WERI-Rb-1 (cell line): ENCODE results near the gene ALB.

Experiments used
- DNase-seq: peaks from one replicate; pipeline ENCODE4 v3.0.0-alpha.2; 2020
- H3K27ac ChIP-seq: fragments of 250-450 bp; sonication (Bioruptor Pico); 2 replicates; pipeline ENCODE4 v1.5.1; 2020; ENCODE audit warnings: mild to moderate bottlenecking, moderate library complexity
- H3K27me3 ChIP-seq: fragments of 250-450 bp; sonication (Bioruptor Pico); 2 replicates; pipeline ENCODE4 v1.5.1; 2021; ENCODE audit warnings: mild to moderate bottlenecking, low read depth, moderate library complexity; ENCODE audit not compliant: insufficient read depth, severe bottlenecking
- H3K36me3 ChIP-seq: fragments of 250-450 bp; sonication (Bioruptor Pico); 2 replicates; pipeline ENCODE4 v1.5.1; 2020; ENCODE audit warnings: mild to moderate bottlenecking, moderate library complexity
- H3K4me3 ChIP-seq: 2 replicates; pipeline ENCODE4 v1.5.1; 2011; ENCODE audit warnings: low read depth, mild to moderate bottlenecking, control low read depth, low read length
- H3K9me3 ChIP-seq: fragments of 250-450 bp; sonication (Bioruptor Pico); 2 replicates; pipeline ENCODE4 v1.5.1; 2021; ENCODE audit warnings: mild to moderate bottlenecking, moderate library complexity; ENCODE audit not compliant: severe bottlenecking
- TF ChIP-seq, protein P1 (sequence below): IDR thresholded peaks from 2 replicates; pipeline ENCODE4 v1.5.1; 2011; ENCODE audit warnings: low read depth, mild to moderate bottlenecking, control low read depth, inconsistent platforms, low read length

Gene ALB

DNA sequence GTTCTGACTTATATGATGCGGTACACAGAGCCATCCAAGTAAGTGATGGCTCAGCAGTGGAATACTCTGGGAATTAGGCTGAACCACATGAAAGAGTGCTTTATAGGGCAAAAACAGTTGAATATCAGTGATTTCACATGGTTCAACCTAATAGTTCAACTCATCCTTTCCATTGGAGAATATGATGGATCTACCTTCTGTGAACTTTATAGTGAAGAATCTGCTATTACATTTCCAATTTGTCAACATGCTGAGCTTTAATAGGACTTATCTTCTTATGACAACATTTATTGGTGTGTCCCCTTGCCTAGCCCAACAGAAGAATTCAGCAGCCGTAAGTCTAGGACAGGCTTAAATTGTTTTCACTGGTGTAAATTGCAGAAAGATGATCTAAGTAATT, 16.5 kb downstream of the ALB start:
- Histone ChIP-seq H3K27me3 (no peaks in the 10 kb centered on the region), H3K27ac (no peak overlapping the region), H3K9me3 (no peaks in the 10 kb centered on the region), H3K36me3 (no peaks in the 10 kb centered on the region), H3K4me3 (no peak overlapping the region)
- TF ChIP-seq, protein P1, sequence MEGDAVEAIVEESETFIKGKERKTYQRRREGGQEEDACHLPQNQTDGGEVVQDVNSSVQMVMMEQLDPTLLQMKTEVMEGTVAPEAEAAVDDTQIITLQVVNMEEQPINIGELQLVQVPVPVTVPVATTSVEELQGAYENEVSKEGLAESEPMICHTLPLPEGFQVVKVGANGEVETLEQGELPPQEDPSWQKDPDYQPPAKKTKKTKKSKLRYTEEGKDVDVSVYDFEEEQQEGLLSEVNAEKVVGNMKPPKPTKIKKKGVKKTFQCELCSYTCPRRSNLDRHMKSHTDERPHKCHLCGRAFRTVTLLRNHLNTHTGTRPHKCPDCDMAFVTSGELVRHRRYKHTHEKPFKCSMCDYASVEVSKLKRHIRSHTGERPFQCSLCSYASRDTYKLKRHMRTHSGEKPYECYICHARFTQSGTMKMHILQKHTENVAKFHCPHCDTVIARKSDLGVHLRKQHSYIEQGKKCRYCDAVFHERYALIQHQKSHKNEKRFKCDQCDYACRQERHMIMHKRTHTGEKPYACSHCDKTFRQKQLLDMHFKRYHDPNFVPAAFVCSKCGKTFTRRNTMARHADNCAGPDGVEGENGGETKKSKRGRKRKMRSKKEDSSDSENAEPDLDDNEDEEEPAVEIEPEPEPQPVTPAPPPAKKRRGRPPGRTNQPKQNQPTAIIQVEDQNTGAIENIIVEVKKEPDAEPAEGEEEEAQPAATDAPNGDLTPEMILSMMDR: no peak
- DNase-seq: no peak

DNA sequence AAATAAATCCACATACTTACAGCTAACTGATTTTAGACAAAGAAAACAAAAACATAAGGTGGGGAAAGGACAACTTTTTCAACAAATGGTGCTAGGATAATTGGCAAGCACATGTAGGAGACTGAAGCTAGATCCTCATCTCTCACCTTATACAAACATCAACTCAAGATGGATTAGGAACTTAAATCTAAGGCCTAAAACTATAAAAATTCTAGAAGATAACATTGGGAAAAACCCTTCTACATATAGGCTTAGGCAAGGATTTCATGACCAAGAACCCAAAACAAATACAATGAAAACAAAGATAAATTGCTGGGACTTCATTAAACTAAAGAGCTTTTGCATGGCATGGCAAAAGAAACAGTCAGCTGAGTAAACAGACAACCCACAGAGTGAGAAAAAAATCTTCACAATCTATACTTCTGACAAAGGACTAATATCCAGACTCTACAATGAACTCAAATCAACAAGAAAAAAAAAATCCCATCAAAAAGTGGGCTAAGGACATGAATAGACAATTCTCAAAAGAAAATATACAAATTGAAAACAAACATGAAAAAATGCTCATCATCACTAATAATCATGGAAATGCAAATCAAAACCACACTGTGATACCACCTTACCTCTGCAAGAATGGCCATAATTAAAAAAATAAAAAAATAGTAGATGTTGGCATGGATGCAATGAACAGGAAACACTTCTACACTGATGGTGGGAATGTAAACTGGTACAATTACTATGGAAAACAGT, 17.8 kb downstream of the ALB start:
- no peaks in the 10 kb centered on the region for H3K9me3 ChIP-seq
- no peak for DNase-seq
- TF ChIP-seq, protein P1: no peak

GRCh38 chr4:73422458-73422752, 18.3 kb downstream of the ALB start:
- TF ChIP-seq, protein P1: no peak
- no peaks in the 10 kb centered on the region for H3K9me3 ChIP-seq
- H3K27me3 ChIP-seq: no peaks in the 10 kb centered on the region
- no peaks in the 10 kb centered on the region for H3K36me3 ChIP-seq
- no peak overlapping the region for H3K27ac ChIP-seq
- no peak for DNase-seq
- H3K4me3 ChIP-seq: no peak overlapping the region

More for the DNA sequence above, 17.8 kb downstream of the ALB start:
- H3K4me3 ChIP-seq: no peak overlapping the region
- H3K27me3 ChIP-seq: no peaks in the 10 kb centered on the region
- H3K36me3 ChIP-seq: no peaks in the 10 kb centered on the region
- H3K27ac ChIP-seq: no peak overlapping the region

DNA sequence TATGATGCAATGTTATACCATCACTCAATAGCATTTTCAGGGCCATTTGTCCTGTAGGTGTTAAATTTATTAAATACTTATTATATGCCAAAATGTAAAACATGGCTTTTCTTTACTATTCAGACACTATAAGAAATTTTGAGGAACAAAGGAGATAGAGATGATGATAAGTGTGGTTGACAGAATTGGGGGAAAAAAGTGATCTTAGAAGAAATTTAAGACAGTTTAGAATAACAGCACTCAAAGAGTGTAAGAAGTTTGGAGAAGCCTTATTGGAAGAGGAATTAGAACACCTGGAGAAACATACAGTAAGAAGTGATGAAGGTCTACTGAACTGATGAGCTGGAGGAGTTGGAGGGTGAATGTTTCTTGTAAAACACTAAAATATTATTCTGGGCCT, 19.1 kb downstream of the ALB start:
- DNase-seq: no peak
- no peaks in the 10 kb centered on the region for H3K36me3 ChIP-seq
- H3K9me3 ChIP-seq: no peaks in the 10 kb centered on the region
- H3K27ac ChIP-seq: no peak overlapping the region
- no peaks in the 10 kb centered on the region for H3K27me3 ChIP-seq
- no peak overlapping the region for H3K4me3 ChIP-seq
- TF ChIP-seq, protein P1: no peak

- Histone ChIP-seq H3K27me3 (no peaks in the 10 kb centered on the region), H3K27ac (no peak overlapping the region), H3K4me3 (no peak overlapping the region), H3K9me3 (no peaks in the 10 kb centered on the region), H3K36me3 (no peaks in the 10 kb centered on the region)
- DNase-seq: no peak
- TF ChIP-seq, protein P1: no peak
These were observed 22.6 kb downstream of the ALB start for GRCh38 chr4:73426666-73427065.

DNA sequence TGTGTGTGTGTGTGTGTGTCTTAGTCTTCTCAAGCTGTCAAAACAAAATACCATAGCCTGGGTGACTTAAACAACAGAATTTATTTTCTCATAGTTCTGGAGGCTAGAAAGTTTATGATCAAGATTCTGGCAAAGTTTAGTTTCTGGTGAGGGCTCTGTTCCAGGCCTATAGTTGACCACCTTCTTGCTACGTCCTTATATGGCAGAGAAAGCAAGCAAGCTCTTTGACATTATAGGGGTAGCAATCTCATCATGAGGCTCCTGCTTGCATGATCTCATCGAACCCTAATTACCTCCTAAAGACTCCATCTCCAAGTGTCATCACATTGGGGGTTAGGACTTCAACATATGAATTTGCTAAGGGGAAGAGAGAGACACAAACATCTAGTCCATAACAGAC, 25.0 kb downstream of the ALB start:
- TF ChIP-seq, protein P1: no peak
- no peak overlapping the region for H3K27ac ChIP-seq

More for the DNA sequence above, 25.0 kb downstream of the ALB start:
- no peak for DNase-seq
- Histone ChIP-seq H3K36me3 (no peaks in the 10 kb centered on the region), H3K9me3 (no peaks in the 10 kb centered on the region), H3K4me3 (no peak overlapping the region), H3K27me3 (no peaks in the 10 kb centered on the region)
